GM12873 (cell line): ENCODE data around the gene SUPT20H.

Experiments
- TF ChIP-seq, protein P1 (sequence below): IDR thresholded peaks from 2 replicates; pipeline ENCODE4 v1.5.1; 2012; ENCODE audit warnings: low read depth, mild to moderate bottlenecking, moderate library complexity, low read length, control low read depth; ENCODE audit not compliant: insufficient read depth; ENCODE audit errors: missing control alignments

Gene SUPT20H

DNA sequence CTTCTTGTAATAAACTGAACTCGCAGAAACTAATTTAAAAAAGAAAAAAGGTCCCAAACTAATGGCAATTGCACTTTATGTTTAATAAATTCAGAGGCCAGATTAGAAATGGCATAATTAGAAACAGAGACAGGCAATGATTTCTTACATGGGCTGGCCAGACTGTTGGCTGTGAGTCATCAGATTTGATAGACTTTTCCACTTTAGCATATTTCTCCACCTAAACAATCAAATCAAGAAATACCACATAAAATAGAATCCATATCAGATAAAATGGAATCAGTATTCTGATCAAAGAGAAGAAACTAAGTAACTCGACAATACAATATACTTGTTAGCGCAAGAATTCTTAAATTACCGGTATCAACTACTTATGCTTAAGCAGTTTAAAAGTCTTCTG lies 29.9 kb downstream of the SUPT20H start:
- TF ChIP-seq, protein P1, sequence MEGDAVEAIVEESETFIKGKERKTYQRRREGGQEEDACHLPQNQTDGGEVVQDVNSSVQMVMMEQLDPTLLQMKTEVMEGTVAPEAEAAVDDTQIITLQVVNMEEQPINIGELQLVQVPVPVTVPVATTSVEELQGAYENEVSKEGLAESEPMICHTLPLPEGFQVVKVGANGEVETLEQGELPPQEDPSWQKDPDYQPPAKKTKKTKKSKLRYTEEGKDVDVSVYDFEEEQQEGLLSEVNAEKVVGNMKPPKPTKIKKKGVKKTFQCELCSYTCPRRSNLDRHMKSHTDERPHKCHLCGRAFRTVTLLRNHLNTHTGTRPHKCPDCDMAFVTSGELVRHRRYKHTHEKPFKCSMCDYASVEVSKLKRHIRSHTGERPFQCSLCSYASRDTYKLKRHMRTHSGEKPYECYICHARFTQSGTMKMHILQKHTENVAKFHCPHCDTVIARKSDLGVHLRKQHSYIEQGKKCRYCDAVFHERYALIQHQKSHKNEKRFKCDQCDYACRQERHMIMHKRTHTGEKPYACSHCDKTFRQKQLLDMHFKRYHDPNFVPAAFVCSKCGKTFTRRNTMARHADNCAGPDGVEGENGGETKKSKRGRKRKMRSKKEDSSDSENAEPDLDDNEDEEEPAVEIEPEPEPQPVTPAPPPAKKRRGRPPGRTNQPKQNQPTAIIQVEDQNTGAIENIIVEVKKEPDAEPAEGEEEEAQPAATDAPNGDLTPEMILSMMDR = no peak

DNA sequence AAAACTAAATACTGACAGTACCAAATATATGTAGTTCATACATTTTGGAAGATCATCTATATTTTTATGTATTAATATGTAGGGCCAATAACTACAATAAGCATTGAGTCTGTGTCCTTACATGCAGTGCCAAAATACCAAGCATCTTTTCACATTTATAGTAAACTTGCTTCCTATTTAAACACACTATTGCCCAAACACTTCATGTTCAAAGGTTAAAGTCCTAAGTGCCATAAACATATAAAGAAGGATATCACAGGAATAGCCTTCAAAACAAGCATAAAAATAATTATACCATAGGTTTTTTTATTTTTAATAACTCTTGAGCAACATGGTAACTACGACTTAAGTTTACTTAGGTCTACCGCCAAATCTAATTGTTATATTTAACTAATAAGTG lies 31.8 kb downstream of the SUPT20H start:
- TF ChIP-seq, protein P1 = no peak

DNA sequence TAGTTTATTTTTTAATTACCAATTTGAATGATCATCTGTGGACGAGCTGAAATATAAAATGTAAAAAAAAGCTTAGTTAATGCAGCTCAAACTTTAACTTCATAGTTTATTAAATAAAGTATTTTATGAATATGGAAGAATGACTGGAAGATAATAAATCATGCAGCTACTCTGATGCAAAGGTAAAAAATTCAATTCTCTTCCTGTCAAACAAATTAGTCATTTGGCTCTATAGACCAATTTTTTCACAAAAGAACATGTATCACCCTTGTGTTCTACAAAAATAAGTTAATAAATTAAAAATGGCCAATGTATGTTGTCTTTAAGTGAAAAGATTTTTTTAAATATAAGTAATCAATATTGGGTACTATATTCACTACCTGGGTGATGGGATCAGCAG lies 32.7 kb downstream of the SUPT20H start:
- TF ChIP-seq, protein P1 = no peak

DNA sequence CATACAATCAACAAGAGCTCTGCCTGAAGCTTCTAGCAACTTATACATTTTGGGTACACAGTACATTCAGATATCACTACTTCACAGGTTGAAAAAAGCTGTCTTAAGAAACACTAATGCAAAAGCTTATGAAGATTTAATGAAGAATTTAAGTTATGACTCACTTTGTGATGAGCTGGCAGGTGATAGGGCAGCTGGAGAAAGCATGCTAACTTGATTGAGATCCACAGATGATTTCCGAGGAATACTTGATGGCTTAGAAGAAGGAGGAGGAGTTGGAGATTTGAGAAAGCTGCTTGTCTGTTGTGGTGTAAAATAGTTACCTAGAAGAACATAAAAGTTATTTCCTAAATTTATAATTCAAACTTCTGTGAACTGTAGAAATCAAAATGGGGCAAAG lies 35.6 kb downstream of the SUPT20H start:
- TF ChIP-seq, protein P1 = no peak

DNA sequence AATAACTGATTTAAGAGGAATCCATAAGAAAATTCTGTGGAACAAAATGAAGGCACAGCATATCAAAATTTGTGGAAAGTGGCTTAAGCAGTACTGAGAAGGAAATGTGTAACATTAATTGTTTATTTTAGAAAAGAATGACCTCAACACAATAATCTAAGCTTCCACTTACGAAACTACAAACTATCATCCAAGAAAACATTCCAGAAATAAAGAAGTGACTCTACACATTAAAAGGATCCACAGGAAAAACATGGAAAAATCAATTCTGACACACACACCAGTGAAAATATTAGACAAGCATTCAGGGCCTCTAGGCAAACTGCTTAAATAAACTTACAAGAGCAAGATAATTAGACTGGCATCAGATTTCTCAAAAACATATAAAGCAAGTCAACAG lies 44.9 kb downstream of the SUPT20H start:
- TF ChIP-seq, protein P1 = no peak

DNA sequence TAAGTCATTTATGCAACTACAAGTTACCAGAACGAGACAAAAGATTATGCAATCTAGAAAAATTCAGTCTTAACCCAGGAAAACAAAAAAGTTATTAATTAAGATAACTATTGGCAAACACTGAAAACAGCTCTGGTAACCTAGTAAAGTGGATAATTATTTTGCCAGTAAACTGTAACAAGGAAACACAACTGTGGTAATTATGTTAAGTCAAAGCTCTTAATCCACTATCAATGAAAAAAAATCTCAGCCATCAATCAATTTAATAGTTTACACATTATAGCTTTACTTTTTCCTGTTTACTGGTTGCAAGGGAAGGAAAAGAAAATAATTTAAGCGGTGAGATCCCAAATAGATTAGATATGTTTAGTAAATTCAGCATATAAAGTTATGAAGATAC lies 47.7 kb downstream of the SUPT20H start:
- TF ChIP-seq, protein P1 = no peak

DNA sequence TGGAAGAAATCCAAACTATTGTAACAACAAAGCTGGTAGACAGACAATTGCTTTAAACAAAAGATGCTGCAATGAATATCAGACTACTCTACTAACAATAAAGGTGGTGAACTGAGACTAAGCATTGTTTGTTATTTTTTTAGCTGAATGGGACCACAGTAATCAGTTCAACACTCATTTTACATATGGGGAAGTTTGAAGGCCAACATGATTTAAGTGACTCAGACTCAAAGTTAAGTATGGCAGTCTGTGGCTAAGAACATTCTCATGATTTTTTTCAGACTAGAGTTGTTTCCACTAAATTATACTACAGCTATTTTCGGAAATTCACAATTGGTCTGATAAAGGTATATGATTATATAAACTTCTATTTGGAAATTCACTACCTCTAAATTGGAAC lies 48.5 kb downstream of the SUPT20H start:
- TF ChIP-seq, protein P1 = no peak

DNA sequence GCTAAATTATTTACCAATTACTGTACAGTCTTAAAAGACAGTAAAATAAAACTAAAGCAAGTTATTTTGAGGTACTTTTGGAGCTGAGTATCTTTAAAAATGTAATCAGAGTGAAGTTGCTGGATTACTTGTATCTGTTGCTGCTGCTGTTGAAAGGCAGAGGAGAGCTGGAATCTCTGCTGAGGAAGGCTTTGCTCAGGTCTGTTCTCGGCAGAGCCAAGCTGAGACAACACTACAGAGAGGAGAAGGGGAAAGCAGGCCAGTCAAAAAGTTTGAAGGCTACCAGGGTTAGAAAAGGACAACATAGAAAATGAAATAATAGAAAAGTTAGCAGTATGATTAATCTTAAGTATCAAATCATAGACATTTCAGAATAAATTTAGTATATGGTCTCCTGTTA lies 49.1 kb downstream of the SUPT20H start:
- TF ChIP-seq, protein P1 = no peak
